NCI-H345 treated with DMSO at 0.1 percent for 48 hours (cell line): ENCODE data around the gene ITPKB.

ENCODE experiments used
- DNase-seq: peaks from one replicate; lab custom pipeline; 2025; ENCODE audit not compliant: unreplicated experiment; lab: John Stamatoyannopoulos, UW

ITPKB gene

DNA sequence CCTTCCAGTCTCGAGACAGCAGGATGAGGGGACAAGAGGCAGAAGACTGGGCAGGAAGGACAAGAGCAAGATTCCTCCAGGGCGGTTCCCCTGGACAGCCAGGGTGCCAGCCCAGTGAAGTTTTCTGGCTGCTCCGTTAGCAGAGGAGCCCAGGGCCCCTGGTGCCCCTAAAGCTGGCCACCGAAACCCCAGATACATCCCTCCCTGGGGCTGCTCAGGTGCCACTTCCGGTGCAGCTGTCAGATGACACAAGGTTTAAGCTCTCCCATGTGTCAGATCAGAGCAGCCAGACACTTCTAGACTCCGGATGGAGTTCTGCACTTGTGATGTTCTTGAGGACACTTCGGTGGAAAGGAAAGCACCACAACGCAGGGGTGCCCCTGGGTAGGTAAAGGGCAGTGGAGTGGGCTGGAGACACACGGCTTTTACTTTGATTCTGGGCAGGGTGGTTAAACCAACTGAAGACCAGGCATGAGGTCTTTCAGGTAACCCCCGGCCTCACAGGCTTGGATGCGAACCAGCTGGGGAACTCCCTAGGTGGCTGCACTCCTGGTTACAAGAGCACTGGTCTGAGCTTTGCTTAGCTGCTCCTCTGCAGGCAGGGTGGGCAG, 85.7 kb downstream of the ITPKB start:
- no peak for DNase-seq

DNA sequence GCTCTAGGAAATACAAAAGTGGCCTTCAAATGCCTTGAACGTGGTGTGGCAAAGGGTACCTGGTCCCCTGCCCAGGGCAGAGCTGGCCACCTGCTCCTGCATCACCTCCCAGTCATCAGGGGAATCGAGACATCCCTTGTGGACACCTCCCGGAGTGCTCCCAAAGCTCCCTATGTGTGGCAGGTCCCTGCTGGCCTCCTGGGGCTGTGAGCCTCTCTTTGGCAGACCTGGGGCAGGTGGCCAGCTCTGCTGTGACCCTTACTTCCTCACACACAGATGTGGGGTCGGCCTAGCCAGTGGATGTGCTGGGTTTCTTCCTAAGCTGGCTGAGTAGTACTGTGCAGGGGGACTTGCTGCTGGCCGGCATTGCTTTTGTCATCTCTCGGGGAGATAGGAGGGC, 86.5 kb downstream of the ITPKB start:
- DNase-seq = no peak

DNA sequence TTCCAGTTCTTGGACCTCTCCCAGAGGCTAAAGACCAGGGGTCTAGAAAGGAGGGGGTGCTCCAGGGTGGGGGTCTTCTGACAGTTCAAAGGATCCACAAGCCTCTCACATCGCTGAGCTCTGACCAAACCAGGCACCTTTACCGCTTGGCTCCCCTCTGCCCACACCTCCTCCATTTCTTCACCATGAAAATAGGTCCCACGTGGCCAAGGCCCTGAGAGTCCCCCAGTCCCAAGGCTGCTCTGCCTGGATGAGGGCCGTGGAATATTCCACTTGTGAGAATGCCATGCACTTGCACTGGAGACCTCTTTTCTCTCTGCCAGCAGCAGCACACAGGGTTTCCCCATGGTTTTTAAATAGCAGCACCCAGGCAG, 87.4 kb downstream of the ITPKB start:
- DNase-seq = no peak

DNA sequence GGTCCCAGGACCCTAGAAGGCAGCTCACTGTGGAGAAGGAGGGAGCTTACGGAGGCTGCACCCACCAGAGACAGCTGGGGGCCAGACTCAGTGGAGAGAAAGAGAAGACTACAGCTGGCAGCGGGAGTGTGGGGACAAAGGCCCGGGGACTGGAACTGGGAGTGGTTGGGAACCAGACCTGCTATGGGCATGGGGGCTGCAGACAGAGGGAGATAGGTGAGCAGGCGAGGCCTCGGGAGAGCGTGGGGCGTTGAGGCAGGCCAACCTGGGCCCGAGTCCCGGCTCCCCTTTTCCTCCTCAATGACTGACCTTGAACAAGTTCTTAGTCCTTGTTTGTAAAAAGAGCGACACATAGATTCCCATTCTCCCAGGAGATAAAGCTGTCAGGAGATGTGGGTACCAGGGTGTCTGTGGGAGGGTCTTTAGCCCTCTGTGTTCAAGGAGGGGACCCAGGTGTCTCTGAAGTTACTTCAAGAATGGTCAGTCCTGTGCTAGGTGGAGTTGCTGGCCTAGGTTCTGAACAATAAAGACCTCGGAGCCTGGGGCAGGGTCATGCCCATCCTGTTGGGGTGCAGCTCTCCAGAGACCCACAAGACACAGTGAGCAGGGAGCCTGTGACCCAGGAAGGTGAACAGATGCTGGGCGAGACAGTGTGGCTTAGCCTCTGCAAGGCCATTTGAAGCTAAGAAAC, 87.9 kb downstream of the ITPKB start:
- DNase-seq = no peak

DNA sequence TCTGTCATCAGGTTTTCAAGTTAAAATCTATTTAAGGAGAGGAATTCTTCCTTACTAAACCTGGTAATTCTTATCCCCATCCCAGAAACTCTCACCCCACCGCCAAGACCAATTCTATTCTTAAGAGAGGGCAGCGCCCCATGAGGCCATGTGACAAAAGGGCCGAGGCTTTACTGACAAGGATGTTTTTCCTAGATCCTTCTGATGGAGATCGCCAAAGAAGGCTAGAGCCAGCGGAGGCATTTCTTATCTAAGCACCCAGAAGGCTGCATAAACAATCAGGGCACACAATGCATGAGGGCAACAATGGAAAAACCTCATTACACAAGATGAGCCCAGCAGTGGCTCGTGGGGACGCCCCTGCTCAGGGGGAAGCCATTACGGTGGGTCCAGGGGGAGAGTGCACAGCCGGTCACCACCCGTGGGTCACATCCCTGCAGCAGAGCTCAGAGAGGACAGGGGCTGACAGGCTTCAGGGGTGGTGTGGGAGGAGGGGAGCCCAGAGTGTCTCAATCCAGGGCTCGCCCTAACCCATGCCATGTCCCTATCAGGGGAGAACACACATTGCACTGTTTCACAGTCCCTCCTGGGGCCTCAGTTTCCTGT, 88.7 kb downstream of the ITPKB start:
- no peak for DNase-seq

DNA sequence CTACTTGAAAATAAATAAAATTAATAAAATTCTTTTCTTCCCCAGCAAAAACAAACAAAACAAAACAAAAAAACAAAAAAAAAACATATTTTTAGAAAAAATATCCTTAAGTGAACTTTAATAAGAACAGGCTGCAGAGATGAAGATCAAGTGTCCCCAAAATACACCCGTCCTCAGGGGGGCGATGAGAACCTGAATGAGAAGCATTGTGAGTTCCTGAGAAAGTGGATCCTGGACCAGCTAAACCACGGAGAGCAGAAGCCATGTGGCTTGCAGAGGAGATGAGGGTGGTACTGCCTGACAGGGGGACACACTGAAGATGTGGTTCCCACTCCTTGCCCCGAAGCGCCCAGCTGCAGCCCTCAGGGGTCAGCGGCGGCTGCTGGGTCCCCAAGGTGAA, 89.3 kb downstream of the ITPKB start:
- DNase-seq = no peak

DNA sequence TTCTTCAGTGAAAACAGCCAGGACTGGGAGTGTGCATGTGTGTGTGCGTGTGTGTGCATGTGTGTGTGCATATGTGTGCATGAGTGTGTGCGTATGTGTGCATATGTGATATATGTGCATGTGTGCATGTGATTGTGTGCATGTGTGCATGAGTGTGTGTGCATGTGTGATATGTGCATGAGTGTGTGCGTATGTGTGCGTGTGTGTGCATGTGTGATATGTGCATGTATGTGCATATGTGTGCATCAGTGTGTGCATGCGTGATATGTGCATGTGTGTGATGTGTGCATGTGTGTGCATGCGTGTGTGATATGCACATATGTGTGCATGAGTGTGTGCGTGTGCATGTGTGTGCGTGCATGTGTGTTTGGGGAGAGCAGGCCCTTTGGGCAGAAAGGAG, 89.8 kb downstream of the ITPKB start:
- DNase-seq = no peak

DNA sequence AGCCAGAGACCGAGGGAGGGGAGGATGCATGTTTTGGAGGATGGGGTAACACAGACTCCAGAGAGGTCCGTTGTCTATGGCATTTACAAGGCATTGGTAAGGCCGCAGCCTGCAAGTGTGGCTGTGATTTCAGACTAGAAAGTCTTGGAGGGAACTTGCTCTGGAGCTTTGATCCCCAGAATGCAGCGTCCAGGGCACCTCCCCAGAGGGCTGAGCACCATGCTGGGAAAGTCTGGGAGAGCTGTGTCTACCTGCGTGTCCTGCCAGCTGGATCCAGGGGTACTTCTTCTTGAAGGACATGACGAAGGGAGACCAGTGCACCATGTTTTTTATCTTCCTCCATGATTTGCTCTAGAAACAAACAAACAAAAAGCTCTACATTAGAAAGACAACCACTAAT, 90.7 kb downstream of the ITPKB start:
- DNase-seq = no peak

DNA sequence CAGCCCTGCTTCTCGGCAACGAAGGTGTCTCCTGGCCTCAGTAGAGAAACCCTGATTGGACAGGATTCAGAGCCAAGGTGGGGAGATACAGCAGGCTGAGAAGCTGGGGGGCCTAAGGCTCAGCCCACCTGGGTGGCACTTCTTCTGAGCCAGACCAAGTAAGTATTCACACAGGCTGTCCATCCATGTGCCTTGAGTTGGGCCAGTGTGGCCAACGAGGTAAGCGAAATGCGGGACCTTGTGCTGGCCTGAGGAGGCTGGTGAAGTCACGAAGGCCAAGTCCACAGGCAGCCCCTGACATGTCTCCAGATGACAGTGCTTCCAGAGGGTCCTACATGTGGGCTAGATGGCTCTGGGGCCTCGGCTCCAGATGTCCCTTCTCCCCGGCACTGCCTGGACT, 91.4 kb downstream of the ITPKB start:
- DNase-seq = no peak

DNA sequence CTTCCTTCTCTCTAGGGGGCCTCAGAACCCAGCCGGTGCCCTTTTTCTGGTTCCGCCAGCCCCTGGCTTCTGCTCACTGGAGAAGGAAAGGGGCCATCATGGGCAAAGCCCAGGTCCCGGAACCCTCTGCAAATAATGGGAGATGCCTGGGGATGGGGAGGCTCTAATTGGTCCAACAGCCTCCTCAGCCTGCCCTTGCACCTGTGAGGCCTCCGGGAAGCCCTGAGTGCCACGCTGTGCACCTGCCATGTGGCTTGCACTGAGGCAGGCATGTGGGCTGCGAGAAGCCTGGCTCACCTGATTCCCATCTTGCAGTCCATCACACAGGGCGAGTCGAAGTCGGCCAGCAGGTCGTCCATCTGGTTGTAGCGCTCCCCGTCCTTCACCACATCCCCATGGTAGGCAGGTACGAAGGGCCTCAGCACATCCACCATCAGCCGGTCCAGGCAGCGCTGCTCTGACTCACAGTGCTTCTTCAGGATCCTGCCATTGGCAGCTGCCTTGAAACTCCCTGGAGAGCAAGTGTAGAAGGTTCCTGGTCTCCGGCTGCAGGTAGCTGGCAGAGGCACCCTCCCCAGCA, 92.1 kb downstream of the ITPKB start:
- no peak for DNase-seq

DNA sequence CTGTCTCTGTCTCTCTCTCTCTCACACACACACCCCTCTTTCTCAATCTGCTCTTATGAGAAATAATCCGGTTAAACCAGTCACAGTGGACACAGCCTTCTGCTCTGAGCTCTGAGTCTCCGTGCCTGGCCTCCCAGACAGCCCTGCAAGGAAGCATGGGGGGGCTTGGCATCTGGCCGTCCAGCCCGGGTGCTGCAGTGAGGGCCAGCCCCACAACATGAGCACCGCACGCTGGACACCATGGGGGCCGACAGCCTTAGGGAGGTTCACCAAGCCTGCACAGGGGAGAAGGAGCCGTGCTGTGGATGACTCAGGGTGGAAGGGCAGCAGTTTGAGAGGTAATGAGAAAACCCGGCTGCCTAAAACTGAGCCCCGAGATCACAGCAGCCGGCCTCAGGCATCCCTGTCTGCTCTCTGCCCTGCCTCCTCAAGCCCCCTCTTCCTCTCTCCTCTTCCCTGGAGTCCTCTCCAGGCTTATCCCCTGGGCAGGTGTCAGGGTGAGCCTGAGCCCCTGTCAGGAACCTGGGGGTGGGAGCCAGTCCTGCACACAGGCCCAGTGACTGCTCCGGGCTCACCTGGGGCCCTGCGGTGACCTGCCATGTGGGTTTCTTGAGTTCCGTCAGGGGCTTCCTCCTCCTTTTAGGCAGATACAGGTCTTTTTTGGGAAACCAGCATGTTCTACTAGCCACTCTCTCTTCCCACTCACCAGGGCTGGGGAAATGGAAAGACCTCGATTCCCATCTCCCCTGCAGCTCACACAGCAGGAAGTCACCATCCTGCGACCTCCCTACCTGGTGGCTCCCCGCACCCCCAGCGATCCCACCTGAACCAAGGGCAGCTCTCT, 92.8 kb downstream of the ITPKB start:
- DNase-seq = no peak

DNA sequence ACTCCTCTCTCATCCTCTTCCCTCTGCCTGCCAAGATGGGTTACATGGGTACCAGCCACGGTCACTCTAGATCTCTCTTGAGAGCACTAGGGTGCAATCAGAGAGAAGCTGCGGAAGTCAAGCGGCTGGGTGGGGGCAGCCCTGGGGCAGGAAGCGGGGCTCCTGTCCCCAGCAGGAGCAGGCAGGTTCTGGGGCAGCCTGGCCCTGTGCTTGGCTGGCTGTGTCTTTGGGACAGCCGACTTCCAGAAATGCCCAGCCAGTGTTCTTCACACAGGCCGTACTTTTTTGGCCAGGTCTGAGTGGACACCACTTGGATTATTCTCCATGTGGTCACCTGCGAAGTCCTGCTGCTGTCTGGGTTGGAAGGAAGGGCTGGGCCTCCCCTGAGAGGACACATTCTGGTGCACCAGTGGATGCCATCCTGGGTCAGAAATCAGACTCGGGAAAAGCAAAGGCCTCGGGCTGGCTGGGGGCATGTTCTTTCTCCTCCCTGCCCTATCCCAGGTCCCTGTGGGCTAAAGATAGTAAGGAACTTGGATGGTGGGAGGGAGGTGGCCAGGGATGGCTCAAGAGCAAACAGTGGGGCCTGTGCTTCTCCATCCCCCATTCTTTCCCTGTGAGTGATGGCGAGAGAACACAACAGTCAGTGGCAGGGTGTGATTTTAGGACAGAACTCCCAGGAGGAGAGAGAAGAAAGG, 93.7 kb downstream of the ITPKB start:
- no peak for DNase-seq

DNA sequence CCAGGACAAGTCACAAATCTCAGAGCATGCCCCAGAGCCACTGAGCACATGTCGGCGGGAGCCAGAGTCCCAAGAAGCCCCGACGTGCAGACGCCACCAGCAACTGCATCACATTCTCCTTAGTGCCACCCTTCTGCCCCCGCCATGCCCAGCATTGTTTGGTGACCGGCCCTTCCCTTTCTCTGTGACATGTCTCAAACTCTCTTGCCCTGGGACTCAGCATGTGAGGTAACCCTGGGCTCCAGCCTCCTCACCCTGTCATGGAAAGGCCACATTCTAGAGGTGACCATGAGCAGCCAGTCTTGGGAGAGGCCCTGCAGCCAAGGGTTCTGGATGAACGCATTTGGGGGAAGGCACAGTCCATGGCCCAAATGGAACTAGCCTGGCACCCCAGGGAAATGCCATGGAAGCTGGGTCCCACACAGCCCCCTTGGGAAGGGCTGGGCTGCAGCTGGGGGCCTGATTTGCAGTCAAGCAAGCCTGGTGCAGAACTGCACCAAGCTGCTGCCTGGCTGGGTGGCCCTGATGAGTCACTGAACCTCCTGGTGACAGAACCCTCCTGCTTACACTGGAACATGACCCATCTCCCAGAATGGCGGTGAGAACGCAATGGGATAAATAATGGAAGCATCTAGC, 94.4 kb downstream of the ITPKB start:
- DNase-seq = no peak

DNA sequence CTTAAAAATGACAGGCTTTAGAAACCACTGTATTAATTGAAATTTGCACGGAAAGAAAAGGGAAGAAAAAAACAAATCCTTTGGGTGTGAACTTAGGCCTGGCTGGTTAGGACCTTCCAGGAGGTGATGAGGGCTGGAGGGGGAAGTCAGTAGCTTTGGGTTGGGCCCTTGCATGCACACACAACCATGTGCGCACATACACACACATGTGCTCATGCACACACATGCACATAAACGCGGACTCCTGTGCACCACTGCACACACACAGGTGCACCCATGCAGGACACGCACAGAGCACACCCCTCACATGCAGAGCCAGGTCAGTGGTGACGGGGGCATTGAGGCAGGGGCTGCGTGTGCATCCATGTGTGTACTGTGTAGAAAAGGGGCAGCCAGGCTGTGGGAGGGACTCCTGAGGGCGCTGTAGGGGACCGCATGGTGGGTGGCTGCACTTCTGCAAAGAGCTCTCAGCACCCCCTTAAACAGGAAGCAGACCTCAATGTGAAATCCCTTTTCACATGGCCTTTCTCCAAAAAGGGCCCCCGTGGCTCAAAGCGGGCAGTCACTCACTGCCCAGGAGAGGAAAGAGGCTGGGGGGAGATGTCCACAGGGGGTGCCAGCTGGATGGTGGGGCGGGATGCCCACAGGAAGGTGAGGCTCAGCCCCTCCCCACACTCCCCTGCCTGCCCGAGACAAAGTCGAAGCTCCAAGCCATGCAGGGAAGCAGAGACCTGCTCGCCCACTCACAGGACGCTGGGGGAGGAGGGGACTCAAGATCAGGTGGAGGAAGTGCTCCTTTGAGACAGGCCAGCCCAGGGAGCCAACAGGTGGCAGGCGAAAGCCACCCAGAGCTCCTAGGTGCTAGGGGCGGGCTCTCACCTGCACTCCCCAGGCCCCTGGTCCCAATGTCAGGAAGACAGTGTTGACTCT, 95.2 kb downstream of the ITPKB start:
- DNase-seq = no peak

DNA sequence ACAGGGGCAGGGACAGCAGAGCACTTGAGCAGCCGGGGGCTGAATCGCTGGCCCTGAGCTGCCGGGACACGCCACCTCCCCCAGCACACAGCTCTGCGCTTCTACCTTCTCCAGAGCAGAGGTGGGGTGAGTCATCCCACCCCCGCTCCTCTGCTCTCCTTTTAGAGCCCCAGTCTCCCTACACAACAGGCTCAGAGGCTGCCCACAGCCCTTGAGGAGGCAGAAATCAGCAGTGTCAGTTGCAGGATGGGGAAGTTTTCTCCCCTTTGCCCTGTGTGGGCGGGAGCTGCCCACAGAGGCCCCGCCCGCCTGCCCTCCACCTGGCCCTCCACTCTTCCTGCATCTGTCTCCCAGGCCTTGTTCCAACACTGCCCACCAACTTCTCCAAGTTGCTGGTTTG, 95.9 kb downstream of the ITPKB start:
- DNase-seq = no peak

DNA sequence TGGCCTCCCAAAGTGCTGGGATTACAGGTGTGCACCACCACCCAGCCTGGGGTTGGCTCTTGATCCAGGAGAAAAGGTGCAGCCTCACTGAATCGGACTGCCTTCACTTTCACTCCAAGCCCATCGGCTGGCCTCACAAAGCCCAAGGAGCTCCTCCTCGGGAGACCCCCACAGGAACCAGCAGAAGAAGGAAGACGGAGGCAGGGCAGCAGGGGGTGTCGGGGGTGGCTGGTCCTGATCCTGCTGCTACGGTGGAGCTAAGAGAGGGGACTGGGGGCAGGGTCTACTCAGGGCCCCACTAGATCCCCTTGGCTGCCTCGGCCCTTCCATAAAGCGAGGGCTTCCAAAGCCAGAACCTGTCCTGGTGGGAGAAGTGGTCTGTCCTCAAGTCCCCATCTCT, 96.7 kb downstream of the ITPKB start:
- DNase-seq = no peak

DNA sequence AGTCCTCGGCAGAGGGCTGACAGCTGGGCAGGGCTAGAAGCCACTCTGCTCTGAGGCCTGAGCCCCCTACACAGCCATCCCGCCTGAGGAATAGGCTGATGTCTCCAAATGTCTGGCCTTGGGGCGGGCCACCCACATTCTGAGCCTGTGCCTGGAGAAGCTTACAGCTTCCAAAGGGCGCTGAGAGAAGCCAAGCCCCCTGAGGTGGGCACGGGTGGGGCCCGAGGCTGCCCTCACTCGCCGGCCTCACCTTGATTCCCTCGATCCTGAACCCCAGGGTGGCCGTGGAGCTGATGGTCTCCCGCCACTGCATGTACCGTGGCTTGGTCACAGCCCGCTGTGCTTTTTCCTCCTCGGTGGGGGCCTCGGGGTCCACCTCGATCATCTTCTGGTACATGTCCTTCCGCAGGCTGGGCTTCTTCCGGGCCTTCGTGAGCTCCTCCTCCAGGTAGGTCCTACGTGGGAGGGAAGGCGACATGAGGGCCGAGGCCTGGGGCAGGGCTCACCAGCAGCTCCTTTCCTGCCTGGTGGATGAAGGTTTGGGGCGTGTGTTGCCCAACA, 97.3 kb downstream of the ITPKB start:
- DNase-seq = no peak

DNA sequence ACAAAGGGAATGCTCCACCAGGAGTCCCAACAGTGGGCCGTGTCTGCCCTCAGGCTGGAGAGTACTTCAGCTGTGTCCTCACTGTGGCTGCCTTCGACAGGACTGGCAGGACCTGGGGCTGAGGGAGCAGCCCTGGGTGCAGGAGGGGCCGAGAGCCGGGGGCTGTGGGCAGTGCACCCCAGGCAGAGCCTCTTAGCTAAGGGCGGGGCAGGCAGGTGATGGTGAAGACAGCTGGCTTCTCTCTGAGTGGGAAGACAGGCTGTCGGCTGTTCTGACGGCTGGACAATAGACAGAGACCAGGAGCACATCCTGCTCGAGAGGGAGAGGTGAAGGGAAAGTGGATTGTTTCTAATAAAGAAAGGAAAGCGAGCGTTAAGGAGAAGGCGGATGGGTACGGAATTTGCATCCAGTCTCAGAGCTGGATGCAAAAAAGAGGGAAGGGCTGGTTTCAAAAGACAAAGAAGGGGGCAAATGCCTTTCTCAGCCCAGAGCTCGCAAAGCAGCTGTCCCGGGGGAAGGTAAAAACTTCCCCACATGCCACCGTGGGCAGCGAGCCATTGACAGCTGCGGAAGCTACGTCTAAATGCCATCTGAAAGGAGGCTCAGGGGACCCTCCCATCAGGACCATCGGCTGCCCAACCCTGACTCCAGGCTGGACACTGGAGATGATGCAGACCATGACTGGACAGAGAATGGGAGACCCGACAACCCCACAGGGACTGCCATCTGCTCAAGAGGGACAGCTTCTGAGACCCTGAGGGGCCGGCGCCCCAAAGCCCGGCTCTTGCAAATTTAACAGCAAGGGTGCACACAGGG, 98.6 kb downstream of the ITPKB start:
- DNase-seq = peak; percentile 69
